Measurements from ENCODE around the gene KRT5.

The KRT5 gene

DNA sequence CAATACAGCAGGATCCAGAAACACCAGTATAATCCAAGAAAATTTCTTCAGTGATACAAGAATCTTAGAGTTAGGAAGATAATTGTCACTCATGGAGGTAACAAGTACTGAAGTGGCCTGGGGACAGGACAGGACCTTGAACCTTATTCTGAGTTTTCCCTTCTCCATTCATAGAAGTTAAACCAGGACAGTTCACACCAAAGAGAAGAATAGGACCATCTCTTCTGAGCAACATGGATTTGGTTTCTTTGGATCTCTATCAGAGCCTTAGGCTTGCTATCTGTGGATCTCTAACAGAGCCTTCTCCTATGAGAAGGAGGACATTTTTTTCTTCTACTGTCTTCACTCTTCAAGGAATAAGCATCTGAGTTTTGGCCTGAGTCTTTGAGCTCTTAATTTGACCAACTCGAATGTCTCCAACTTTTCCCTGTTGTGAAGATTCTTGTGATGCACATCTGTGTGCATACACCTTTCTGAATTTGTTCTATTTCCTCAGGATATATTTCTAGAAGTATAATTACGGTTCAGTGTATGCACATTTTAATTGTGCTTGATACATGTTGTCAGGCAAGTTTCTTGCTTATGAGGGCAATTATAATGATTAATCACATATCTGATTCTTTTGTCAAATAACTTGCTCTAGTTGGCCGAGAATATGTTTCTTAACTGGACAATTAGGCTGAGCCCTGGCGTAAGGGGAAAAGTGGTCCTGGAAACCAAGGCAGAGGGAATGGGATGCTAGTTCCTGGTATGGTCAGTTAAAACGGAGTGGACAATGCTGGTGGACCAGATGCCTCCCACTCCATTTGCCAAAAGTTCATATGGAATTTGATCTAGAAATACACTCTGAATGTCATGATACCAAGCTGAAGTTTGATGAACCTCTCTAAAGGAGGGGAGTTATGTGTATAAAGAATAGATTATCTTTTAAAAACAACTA is 33.8 kb downstream of the KRT5 start:
- Mint-ChIP-seq H3K27me3 (ENCODE audit: low read depth) (peaks cover 17% of the 10 kb centered on the region), H3K9me3 (peaks cover 3% of the 10 kb centered on the region), H3K4me1 (no peaks in the 10 kb centered on the region), H3K27ac (no peak overlapping the region), H3K4me3 (no peak overlapping the region), H3K36me3 (ENCODE audit: low read depth) (no peaks in the 10 kb centered on the region)
- TF ChIP-seq, protein P1, sequence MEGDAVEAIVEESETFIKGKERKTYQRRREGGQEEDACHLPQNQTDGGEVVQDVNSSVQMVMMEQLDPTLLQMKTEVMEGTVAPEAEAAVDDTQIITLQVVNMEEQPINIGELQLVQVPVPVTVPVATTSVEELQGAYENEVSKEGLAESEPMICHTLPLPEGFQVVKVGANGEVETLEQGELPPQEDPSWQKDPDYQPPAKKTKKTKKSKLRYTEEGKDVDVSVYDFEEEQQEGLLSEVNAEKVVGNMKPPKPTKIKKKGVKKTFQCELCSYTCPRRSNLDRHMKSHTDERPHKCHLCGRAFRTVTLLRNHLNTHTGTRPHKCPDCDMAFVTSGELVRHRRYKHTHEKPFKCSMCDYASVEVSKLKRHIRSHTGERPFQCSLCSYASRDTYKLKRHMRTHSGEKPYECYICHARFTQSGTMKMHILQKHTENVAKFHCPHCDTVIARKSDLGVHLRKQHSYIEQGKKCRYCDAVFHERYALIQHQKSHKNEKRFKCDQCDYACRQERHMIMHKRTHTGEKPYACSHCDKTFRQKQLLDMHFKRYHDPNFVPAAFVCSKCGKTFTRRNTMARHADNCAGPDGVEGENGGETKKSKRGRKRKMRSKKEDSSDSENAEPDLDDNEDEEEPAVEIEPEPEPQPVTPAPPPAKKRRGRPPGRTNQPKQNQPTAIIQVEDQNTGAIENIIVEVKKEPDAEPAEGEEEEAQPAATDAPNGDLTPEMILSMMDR (IDR thresholded peaks at IDR 0.05; ENCODE audit: unreplicated experiment in 3 of 3) = no peak

DNA sequence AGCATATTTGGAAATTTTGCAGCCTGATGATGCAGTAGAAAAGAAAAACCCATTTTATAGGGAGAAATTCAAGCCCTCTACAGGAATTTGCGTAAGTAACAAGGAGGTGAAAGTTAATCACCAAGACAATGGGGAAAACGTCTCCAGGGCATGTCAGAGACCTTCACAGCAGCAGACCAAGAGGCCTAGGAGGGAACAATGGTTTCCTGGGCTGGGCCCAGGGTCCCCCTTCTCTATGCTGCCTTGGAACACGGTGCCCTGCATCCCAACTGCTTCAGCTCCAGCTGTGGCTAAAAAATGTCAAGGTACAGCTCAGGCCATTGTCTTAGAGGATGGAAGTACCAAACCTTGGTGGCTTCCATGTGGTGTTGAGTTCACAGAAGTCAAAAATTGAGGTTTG is 40.1 kb downstream of the KRT5 start:
- Mint-ChIP-seq H3K27me3 (ENCODE audit: low read depth) (peaks cover 6% of the 10 kb centered on the region), H3K4me3 (no peak overlapping the region), H3K4me1 (no peaks in the 10 kb centered on the region), H3K27ac (no peak overlapping the region), H3K9me3 (peaks cover 3% of the 10 kb centered on the region), H3K36me3 (ENCODE audit: low read depth) (no peaks in the 10 kb centered on the region)
- TF ChIP-seq, protein P1 (IDR thresholded peaks at IDR 0.05; ENCODE audit: unreplicated experiment in 3 of 3) = no peak

DNA sequence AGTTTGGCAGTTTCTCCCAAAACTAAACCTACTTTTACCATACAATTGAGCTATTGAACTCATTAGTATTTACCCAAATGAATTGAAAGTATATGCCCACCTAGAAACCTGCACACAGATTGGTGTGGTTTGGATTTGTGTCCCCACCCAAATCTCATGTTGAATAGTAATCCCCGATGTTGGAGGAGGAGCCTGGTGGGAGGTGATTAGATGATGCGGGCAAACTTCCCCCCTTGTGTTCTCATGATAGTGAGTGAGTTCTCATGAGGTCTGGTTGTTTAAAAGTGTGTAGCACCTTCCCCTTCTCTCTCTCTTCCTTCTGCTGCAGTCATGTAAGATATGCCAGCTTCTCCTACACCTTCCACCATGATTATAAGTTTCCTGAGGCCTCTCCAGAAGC is 42.5 kb downstream of the KRT5 start:
- Mint-ChIP-seq H3K36me3 (ENCODE audit: low read depth) (no peaks in the 10 kb centered on the region), H3K4me3 (no peak overlapping the region), H3K9me3 (no peaks in the 10 kb centered on the region), H3K4me1 (no peaks in the 10 kb centered on the region), H3K27me3 (ENCODE audit: low read depth) (peaks cover 8% of the 10 kb centered on the region), H3K27ac (no peak overlapping the region)
- TF ChIP-seq, protein P1 (IDR thresholded peaks at IDR 0.05; ENCODE audit: unreplicated experiment in 3 of 3) = no peak

DNA sequence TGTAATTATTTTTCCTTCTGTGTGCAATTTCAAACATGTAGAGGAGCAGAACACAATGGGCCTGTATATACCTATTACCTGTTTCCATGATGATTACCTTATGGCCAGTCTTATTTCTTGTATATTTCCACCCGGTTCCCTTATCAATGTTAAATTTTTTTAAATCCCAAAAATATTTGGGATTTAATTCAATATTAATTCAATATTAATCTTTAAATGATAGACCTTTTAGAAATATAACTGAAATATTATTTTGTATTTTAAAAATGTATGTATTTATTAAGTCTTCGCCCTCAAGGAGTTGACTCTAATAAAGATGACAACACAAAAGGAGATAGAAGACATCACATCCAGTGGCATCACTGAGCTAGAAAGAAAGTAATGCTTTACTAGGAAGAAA is 46.0 kb downstream of the KRT5 start:
- Mint-ChIP-seq H3K27me3 (ENCODE audit: low read depth) (peaks cover 14% of the 10 kb centered on the region), H3K4me3 (no peak overlapping the region)

DNA sequence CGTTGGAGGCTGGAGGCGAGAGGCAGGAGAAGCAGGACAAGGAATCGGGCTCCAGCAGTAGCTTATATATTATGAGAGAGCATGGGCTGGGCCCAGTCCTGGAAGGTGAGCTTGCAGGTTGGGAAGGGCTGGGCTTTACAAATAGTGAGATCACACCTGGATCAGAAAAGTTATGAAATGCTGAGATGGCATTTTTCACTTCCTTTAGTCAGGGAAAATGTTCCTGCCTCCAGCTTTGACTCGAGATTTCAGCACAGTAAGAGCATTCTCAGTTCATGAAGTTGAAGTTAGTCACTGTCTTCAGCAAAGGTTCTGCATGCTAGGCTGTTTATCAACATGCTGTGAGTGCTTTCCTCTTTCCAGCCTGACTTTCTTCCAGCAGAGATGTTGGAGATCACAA is 46.4 kb downstream of the KRT5 start, which contains the start of gene KRT6C:
Gene KRT6C, minus strand, starts transcription at position 38 of the 400 bp plus-strand sequence. CDS start 68 bp downstream, outside the sequence.
- H3K27ac Mint-ChIP-seq = no peak within 1 kb of the TSS
- TF ChIP-seq, protein P1 (IDR thresholded peaks at IDR 0.05; ENCODE audit: unreplicated experiment in 3 of 3) = no peak
- H3K4me1 Mint-ChIP-seq = no peaks in the 10 kb centered on the region
- no peak within 1 kb of the TSS for H3K4me3 Mint-ChIP-seq
- peaks cover 14% of the 10 kb centered on the region for H3K27me3 Mint-ChIP-seq (ENCODE audit: low read depth)
- H3K9me3 Mint-ChIP-seq = no peaks in the 10 kb centered on the region
- H3K36me3 Mint-ChIP-seq (ENCODE audit: low read depth) = no peaks in the 10 kb centered on the region

More for the DNA sequence above, 46.0 kb downstream of the KRT5 start:
- no peaks in the 10 kb centered on the region for H3K4me1 Mint-ChIP-seq
- H3K9me3 Mint-ChIP-seq = no peaks in the 10 kb centered on the region
- TF ChIP-seq, protein P1 (IDR thresholded peaks at IDR 0.05; ENCODE audit: unreplicated experiment in 3 of 3) = no peak
- no peak overlapping the region for H3K27ac Mint-ChIP-seq
- H3K36me3 Mint-ChIP-seq (ENCODE audit: low read depth) = no peaks in the 10 kb centered on the region

All from nephron (organoid).